Measurements from ENCODE around the gene RNF144A.

- TF ChIP-seq, protein P1, sequence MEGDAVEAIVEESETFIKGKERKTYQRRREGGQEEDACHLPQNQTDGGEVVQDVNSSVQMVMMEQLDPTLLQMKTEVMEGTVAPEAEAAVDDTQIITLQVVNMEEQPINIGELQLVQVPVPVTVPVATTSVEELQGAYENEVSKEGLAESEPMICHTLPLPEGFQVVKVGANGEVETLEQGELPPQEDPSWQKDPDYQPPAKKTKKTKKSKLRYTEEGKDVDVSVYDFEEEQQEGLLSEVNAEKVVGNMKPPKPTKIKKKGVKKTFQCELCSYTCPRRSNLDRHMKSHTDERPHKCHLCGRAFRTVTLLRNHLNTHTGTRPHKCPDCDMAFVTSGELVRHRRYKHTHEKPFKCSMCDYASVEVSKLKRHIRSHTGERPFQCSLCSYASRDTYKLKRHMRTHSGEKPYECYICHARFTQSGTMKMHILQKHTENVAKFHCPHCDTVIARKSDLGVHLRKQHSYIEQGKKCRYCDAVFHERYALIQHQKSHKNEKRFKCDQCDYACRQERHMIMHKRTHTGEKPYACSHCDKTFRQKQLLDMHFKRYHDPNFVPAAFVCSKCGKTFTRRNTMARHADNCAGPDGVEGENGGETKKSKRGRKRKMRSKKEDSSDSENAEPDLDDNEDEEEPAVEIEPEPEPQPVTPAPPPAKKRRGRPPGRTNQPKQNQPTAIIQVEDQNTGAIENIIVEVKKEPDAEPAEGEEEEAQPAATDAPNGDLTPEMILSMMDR (IDR thresholded peaks at IDR 0.05): no peak
- TF ChIP-seq POLR2A (IDR thresholded peaks at IDR 0.05): no peak
Observed at GRCh38 chr2:6939071-6939470, 21.9 kb downstream of the RNF144A start.
